HG03135 (cell line): ENCODE results near the gene GNAT1.

ENCODE experiments used
- ATAC-seq: cut with Tn5 transposase; IDR thresholded peaks from one replicate; pipeline ENCODE4 v1.9.1; 2021; ENCODE audit warnings: mild to moderate bottlenecking, moderate library complexity; ENCODE audit not compliant: unreplicated experiment

GNAT1 gene

DNA sequence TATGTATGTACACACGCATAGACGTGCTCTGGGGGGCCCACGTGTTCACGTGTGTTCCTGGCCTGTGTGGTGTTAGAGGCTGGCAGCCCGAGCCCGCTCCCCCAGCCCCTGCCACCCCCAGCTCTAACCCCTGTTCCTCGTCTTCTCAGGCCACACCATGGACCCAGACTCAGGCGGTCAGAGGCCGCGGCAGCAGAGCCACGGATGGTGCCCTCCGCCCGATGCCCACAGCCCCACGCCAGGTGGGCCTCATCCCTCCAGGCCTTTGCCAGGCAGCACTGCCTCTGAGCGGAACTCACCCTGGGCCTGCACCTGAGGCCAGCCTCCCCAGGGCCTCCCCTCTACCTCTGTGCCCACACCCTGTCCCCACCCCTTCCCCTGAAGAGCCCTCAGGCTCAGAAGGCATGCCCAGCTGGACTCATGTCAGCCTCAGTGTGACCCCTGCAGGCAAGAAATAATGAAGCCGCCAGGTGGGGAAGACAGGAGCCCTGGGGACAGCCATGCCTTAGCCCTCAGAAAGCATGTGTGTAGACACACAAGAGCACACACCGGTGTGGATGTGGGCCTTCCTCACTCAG is 16.4 kb upstream of the GNAT1 start:
- no peak for ATAC-seq

DNA sequence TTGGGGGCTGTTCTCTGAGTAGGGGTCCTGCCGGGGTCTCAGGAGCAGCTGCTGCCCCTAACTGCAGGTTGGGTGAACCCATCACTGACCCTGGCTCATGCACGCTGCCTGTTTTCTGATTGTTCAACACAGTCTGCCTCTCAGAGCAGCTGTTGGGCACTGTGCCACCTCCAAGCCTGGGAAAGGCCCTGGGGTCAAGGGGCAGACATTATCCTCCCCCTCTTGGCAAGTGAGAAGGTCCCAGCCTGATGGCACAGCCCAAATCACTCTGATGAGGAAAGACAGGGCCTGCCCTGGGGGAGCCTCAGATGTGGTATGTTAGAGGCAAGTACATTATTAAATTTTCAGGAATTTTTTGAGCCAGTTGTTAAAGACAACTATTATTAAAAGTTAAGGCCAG is 14.1 kb upstream of the GNAT1 start:
- no peak for ATAC-seq

DNA sequence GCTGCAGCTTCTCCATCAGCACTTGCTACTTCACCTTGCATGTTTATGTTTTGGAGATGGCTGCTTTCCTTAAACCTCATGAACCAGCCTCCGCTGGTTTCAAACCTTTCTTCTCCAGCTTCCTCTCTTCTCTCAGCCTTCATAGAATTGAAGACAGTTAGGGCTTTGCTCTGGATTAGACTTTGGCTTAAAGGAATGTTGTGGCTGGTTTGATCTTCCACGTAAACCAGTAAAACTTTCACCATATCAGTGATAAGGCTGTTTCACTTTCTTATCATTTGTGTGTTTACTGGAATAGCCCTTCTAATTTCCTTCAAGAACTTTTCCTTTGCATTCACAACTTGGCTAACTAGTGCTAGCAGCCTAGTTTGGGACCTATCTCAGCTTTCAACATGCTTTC is 11.7 kb upstream of the GNAT1 start:
- ATAC-seq, result no peak

DNA sequence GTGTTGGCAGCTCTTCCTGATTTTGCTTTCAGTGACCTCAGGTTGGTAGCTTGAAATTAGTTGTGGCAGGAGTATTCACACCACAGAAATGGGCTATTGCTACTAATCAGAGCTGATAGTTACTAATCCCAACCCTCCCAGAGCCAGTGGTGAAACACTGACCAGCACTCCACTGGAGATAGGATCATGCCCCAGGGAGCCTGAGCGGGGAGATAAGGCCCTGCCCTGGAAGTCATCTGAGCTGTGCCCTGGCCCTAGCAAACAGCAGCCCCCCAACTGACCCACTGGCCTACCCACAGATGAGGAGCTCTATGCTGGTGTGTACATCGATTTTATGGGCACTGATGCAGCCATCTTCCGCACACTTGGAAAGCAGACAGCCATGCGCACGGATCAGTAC is 9.4 kb upstream of the GNAT1 start:
- ATAC-seq, result no peak

DNA sequence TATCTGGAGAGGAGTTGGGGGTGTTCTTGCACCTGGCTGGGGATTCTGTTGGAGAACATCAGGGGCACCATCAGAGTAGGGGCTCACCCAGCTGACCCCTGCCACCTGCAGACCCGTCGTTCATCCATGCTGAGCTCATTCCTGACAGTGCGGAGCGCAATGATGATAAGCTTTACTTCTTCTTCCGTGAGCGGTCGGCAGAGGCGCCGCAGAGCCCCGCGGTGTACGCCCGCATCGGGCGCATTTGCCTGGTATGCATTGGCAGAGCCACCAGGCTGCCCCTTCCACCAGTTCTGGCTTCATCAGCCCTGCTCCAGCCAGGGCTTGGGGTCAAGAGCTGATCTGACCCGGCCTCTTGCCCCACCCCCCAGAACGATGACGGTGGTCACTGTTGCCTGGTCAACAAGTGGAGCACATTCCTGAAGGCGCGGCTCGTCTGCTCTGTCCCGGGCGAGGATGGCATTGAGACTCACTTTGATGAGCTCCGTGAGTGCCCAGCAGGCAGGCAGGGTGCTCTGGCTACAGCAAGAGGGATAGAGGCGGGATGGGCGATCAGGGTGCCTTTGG is 8.8 kb upstream of the GNAT1 start:
- no peak for ATAC-seq

DNA sequence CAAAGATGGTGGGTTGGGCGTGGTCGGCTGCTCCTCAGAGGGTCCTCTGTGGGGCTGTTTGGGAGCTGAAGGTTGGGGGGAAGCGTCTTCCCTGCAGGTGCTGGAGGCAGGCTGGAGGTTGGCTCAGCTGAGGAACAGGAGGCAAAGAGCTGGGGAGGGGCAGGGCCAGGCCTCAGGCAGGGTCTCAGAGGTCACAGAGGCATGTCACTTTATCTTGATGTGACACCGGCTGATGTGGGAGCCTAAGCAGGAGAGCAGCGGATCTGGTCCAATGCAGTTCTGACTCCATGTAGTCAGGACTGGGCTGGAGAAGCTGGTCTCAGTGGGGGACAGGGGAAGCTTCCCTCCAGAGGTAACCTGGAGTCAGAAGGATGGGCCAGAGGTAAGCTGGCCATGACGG is 7.7 kb upstream of the GNAT1 start:
- ATAC-seq, result no peak

DNA sequence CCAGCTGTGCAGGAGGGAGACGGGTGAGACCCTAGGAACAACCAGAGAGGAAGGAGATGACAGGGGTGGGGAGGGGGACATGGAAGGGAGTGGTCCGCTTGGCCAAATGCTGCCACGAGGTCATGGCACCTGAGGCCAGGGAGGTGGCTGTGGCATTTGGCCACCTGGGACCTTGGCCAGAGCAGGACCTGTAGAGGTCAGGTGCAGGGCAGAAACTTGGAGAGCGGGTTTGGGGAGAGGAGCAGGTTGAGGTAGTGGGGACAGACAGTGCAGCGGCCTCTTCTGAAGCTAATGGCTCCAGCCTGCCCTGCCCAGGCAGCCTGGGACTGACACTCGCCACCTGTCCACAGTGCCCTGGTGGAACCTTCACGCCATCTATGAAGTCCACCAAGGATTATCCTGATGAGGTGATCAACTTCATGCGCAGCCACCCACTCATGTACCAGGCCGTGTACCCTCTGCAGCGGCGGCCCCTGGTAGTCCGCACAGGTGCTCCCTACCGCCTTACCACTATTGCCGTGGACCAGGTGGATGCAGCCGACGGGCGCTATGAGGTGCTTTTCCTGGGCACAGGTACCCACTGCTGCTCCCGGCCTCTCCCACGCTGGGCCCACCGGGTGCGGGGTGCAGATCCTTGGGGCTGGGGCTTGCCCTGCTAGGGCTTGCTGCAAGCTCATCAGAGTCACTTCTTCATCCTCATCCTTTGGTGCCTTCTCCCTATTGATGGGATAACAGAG is 7.0 kb upstream of the GNAT1 start:
- no peak for ATAC-seq

DNA sequence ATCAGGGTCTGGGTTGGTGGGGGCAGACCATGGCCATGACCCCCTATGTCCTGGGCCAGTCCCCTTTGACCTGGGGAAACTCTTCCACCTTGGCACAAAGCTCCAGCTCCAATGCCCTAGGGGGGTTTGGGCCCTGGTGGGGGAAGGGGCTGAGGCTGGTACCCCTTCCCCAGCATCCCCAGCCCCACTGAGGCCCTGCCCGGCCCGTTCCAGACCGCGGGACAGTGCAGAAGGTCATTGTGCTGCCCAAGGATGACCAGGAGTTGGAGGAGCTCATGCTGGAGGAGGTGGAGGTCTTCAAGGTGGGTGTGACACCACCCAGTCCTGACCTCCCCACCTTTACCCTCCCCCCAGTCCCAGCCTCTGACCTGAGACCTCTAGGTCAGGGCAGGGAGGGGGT is 6.2 kb upstream of the GNAT1 start:
- ATAC-seq, result no peak

DNA sequence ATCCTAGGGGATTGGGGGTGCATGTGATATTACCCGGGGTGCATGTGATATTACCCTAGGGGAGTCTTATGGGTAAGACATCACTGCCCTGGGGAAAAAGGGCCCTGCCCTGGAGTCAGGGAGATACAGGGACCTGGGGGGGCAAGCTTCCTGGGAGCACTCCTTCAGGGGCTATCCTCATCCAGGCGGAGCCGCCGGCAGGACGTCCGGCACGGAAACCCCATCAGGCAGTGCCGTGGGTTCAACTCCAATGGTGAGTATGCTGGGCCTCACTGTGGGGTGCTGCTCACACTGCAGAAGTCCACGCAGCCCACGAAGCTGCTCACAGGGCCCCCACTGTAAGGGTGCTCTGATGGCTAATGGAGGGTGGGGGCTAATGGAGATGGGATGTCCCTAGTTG is 5.3 kb upstream of the GNAT1 start:
- ATAC-seq, result no peak

DNA sequence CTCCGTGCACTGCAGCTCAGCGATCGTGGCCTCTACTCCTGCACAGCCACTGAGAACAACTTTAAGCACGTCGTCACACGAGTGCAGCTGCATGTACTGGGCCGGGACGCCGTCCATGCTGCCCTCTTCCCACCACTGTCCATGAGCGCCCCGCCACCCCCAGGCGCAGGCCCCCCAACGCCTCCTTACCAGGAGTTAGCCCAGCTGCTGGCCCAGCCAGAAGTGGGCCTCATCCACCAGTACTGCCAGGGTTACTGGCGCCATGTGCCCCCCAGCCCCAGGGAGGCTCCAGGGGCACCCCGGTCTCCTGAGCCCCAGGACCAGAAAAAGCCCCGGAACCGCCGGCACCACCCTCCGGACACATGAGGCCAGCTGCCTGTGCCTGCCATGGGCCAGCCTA is 3.7 kb upstream of the GNAT1 start:
- ATAC-seq, result no peak

DNA sequence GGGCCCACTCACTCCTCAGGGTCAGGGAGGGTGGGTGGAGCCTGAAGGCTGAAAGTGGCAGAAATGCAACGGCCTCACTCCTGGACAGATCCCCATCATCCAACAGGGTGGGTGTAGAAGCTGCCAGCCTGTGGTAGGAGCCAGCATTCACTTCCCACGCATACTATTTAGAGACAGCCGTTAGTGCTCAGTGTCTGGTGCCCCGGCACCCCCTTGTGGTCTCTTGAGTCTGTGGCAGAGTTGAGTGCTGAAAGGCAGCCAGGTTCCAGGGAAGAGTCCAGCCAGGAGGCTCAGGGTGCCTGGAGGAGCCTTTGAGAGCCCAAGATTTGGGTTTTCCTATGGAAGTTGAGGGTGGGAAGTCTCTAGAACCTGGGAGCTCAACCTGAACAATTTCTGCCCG is 2.1 kb upstream of the GNAT1 start:
- ATAC-seq, result no peak

DNA sequence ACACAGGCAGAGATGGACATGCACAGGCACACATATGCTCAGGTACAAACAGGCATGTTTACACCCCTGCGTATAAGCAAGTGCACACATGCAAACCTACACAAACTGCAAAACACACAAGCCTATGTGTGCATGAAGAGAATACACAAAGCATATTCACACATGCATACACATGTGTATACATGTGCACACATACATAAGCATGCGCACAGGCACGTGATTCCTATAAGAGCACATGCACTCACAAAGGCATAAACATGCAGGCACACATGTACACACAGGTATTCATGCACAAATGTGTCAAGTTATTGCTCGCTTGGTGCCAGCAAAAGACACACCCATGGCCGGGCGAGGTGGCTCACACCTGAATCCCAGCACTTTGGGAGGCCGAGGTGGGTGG is 1.4 kb upstream of the GNAT1 start:
- ATAC-seq, result no peak

DNA sequence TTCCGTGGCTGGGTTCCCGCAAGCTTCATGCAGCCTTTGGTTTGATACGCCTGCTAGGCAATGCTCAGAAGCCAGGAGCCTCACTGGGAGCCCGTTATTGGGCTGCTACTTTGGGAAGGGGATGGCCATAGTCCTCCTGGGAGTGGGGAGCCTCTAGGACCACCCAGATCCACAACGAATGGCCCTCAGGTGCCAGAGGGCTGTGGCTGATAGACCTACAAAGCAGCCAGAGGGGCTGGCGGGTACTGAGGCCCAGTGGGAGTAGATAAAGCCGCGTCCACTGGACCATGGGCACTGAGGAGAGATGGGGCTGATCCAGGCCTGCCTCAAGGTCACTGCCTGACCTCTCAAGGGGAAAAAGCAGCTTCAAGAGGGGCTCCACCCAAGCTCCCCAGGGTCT is 714 bp downstream of the GNAT1 start:
- ATAC-seq, result no peak

DNA sequence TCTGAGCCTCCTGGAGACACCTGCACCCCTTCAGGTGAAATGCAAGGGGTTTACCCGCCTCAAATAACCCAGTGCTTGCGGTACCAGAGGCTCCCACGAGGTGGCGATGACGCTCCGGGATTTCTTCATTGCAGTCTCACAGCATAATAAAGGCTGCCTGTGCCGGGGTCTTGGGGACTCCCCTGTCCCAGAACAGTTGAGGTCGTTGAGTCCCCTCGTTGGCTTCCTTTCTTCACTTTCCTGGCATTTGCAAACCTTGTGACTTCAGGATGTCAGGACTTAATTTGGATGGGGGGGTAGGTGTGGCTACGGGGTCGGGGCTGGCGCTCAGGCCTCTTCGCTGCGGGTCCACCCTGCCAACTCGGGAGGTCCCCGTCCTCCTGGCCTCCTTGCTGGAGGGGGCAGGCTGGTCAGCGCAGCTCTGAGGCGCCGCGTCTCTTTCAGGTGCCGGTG is 1.3 kb downstream of the GNAT1 start:
- ATAC-seq, result no peak

DNA sequence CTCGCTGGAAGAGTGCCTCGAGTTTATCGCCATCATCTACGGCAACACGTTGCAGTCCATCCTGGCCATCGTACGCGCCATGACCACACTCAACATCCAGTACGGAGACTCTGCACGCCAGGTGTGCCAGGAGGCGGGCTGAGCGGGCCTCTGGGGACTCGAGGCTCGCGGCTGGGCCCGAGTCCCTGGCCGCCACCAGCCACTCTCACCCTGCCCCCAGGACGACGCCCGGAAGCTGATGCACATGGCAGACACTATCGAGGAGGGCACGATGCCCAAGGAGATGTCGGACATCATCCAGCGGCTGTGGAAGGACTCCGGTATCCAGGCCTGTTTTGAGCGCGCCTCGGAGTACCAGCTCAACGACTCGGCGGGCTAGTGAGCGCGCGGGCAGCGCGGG is 1.9 kb downstream of the GNAT1 start:
- ATAC-seq, result no peak

DNA sequence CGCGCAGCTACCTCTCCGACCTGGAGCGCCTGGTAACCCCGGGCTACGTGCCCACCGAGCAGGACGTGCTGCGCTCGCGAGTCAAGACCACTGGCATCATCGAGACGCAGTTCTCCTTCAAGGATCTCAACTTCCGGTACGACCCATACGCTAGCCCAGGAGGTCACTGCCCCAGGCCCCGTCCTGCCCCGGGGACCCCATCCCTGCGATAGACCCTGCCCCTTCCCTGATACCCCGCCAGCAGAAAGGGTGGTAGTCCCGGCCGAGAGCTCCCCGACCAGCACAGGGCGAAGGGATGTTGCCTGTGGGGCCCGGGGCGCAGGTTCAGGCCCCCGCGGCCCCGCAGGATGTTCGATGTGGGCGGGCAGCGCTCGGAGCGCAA is 2.3 kb downstream of the GNAT1 start:
- no peak for ATAC-seq

DNA sequence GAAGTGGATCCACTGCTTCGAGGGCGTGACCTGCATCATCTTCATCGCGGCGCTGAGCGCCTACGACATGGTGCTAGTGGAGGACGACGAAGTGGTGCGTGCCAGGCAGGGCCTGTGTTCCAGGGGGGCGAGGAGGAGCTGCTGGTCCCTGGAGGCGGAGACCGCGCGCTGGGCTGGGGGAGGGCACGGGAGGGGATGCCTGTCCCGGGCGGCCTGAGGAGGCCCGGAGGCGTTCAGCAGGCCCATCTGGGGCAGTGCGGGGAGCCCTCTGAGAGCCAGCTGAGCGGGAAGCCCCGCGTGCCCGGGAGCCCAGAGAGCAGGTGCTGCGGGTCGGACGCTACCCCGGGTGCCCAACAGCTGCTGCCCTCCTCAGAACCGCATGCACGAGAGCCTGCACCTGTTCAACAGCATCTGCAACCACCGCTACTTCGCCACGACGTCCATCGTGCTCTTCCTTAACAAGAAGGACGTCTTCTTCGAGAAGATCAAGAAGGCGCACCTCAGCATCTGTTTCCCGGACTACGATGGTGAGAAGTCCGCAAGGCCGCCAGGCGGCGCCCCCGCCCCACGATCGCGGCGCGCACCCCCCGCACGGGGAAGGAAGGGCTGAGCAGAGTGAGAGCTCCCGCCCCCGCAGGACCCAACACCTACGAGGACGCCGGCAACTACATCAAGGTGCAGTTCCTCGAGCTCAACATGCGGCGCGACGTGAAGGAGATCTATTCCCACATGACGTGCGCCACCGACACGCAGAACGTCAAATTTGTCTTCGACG is 2.9 kb downstream of the GNAT1 start:
- ATAC-seq, result no peak

DNA sequence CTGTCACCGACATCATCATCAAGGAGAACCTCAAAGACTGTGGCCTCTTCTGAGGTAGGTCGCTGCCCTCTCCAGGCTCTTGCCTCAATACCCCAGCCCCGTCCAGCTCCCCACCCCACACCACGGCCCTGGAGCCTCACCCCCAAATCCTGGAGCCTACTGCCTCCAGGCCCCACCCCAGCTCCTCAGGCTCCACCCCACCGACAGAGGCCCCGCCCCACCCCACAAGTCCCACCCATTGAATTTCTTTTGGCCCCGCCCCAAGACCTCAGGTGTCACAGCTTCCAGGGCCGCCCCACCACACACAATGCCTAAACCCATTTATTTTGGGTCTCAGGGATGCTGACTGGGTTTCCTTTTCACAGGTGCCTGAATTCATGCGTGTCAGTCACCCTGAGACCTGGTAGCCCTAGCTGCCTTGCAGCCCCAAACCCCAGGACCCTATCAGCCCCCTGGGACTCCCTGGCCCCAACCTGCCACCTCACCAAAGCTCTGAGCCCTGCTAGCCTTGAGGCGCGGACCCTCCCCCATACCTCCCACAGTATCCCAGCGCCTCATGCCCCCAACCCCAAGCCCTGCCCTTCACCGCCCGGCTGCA is 3.6 kb downstream of the GNAT1 start:
- ATAC-seq, result no peak

DNA sequence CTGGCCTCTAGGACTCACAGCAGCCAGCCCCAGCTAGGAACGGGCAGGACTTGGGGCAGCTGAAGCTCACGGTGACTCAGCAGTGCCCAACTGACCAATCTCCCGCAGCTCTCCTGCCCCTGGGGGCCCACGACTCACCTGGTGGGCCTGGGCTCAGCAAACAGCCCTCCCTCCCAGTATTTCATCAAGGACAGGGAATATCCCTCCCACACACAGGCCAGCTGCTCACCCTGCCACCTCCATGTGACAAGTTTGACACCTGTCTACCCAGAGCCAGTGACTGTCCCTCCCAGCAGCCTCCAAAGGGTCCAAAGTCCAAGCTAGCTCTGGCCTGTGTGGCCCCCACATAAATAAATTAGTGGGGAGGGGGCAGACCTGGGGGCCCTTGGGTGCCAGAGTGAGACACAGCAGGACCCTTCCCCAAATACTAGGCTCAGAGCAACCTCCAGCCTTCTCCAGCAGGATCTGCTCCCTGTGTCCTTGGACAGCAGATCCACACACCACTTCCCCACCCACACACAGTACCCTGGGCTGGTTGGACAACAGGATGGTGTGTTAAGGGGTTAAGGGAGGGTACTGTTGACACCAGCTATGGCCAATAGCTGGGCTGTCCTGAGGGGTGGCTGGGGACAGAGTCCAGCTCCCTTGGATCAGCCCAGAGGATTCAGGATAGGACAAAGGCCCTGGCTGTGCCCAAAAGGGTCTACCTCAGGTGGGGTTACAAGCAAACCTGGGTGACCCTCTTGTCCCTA is 4.3 kb downstream of the GNAT1 start:
- ATAC-seq, result no peak

DNA sequence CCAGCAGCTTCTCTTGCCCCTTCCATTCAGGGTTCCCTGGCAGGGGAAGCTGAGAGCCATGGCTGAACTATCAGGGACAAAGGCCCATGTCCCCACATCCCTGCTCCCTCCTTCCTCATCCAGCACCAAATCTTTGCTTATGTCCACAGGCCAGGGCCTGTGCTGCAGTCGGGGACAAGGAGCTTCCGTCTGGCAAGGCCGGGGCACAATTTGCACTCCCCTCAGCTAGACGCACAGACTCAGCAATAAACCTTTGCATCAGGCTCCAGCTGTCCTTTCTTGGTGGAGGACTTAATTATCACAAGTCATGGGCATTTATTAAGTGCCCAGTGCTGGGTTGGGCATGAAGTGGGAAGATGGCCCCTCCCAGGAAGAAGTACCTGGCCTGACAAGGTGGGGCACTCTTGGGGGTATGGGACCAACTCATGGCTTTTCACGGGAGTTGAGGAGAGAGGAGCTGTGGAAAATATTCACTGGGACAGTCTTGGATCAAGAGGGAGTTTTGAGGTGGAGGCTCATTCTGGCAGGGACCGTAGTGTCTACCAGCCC is 4.9 kb downstream of the GNAT1 start:
- no peak for ATAC-seq
